GM18517 (cell line): Measurements from ENCODE around the gene KDM5A.
"Not testable (repeated sequence)": the region's sequence is repeated elsewhere in the genome, so short reads cannot be mapped to it uniquely, and the experiment has no call there.

Experiments
- ATAC-seq: cut with Tn5 transposase; IDR thresholded peaks from one replicate; pipeline ENCODE4 v1.9.1; 2021; ENCODE audit warnings: mild to moderate bottlenecking, moderate library complexity; ENCODE audit not compliant: unreplicated experiment

Gene KDM5A

DNA sequence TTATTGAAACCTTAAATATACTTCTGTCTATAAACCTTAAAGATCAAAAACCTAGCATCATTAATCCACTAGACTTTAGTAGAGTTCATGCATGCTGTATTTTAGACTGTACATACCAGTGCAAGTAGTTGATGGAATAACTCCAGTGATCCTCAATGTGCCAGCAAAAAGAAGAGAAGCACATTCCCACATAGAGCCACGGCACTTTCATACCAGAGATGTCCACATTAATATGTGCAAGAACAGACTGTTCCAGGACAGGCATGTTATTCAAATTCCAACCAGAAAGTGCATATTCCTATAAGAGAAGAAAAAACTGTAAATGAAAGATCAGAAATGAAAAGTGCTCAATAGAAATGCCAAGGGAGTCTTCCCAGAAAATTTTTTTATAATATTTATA, 55.0 kb downstream of the KDM5A start:
- ATAC-seq, result no peak

- no peak for ATAC-seq
Measured at GRCh38 chr12:332581-333205, 56.4 kb downstream of the KDM5A start.

- no peak for ATAC-seq
Measured at GRCh38 chr12:331287-331686, 57.8 kb downstream of the KDM5A start.

GRCh38 chr12:325906-326305, 63.2 kb downstream of the KDM5A start:
- no peak for ATAC-seq

GRCh38 chr12:323507-323906, 65.6 kb downstream of the KDM5A start:
- no peak for ATAC-seq

DNA sequence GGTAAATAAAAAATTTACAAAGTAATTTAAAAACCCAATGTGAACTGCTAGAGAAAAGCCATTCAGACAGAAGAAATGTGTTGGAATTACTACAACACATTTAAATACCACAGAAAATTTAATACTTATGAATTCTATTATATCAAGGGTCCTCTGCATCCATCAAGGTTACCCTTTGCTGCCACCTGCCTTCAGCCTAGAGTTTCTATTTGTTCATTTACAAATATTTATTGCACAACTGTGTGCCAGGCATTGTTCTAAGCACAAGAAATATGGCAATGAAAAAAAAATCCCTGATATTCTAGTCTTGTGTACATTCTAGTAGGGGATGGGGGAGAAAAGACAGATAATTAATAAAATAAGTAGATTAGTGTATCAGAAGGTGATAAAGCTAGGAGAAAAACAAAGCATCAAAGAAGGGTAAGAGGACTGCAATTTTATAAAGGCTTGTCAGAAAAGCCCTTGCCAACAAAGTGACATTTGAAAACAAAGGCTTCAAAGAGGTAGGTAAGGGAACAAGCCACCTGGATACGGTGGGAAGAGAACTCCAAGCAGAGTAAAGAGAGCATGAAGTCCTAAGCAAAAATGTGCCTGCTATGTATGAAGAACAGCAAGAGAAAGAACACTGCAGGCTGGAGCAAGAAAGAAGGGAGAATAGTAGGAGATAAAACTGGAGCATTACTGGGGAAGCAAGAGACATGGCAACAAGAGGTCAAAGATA, 67.4 kb downstream of the KDM5A start:
- no peak for ATAC-seq

GRCh38 chr12:318759-319515, 70.2 kb downstream of the KDM5A start:
- no peak for ATAC-seq

GRCh38 chr12:308511-308910, 80.6 kb downstream of the KDM5A start:
- no peak for ATAC-seq

DNA sequence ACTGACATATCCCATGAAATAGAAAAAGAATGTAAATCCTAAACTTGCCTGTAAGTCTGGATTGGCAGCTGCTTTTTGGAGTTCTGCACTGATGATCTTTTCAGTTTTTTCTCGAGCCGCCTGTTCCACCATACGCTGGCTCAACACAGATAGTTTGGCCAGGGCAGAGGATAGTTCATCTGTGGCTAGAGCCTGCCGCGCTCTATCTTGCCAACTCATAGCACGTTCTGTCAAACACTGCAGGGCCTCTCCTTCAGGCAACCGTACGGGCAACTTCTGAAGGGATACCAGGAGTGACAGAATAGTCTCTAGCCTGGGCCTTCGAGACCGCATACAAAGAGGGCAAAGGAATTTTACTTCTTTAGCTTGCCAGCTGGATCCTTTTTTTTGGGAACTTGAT, 81.7 kb downstream of the KDM5A start:
- ATAC-seq, result no peak

DNA sequence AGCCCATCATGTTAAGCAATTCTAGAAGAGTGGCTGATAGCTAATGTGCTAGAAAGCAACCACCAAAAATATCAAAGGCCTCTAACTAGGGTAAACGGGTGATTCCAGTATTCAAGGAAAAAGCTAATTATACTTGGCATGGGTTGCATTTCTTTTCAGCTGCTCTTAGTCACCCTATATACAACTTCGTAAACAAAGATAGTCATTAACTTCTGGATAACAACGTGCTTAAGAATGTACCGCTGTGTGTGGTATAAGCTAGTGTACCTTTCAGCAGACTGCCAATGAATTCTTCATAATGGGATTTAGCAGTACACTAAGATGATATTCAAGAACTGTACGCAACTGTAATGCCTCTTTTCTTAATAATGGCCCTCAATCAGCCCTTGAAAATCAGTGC, 84.3 kb downstream of the KDM5A start:
- no peak for ATAC-seq

GRCh38 chr12:302766-303165, 86.4 kb downstream of the KDM5A start:
- ATAC-seq, result not testable (repeated sequence)

GRCh38 chr12:300166-300565, 89.0 kb downstream of the KDM5A start:
- not testable (repeated sequence) for ATAC-seq

DNA sequence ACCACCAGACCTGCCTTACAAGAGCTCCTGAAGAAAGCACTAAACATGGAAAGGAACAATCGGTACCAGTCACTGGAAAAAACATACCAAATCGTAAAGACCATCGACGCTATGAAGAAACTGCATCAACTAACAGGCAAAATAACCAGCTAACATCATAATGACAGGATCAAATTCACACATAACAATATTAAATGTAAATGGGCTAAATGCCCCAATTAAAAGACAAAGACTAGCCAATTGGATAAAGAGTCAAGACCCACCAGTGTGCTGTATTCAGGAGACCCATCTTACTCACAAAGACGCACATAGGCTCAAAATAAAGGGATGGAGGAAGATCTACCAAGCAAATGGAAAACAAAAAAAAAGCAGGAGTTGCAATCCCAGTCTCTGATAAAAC, 89.6 kb downstream of the KDM5A start:
- not testable (repeated sequence) for ATAC-seq

- ATAC-seq, result not testable (repeated sequence)
Measured at GRCh38 chr12:298059-298458, 91.1 kb downstream of the KDM5A start.

- ATAC-seq, result no peak
Measured at GRCh38 chr12:295132-295531, 94.0 kb downstream of the KDM5A start.

DNA sequence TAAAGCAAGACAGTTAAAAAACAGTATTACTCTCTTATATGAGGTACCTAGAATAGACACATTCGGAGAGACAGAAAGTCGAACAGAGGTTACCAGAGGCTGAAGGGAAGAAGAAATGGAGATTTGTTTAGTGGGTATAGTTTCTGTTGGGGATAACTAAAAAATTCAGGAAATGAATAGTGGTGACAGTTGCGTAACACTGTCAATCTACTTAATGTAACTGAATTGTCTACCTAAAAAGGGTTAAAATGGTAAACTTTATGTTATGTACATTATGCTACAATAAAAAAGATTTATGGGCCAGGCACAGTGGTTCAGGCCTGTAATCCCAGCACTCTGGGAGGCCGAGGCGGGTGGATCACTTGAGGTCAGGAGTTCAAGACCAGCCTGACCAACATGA, 95.9 kb downstream of the KDM5A start:
- no peak for ATAC-seq

- ATAC-seq, result no peak
Measured at GRCh38 chr12:292186-292585, 96.9 kb downstream of the KDM5A start.

GRCh38 chr12:291153-291723, 97.9 kb downstream of the KDM5A start:
- no peak for ATAC-seq

GRCh38 chr12:288687-289086, 100.4 kb downstream of the KDM5A start:
- no peak for ATAC-seq

DNA sequence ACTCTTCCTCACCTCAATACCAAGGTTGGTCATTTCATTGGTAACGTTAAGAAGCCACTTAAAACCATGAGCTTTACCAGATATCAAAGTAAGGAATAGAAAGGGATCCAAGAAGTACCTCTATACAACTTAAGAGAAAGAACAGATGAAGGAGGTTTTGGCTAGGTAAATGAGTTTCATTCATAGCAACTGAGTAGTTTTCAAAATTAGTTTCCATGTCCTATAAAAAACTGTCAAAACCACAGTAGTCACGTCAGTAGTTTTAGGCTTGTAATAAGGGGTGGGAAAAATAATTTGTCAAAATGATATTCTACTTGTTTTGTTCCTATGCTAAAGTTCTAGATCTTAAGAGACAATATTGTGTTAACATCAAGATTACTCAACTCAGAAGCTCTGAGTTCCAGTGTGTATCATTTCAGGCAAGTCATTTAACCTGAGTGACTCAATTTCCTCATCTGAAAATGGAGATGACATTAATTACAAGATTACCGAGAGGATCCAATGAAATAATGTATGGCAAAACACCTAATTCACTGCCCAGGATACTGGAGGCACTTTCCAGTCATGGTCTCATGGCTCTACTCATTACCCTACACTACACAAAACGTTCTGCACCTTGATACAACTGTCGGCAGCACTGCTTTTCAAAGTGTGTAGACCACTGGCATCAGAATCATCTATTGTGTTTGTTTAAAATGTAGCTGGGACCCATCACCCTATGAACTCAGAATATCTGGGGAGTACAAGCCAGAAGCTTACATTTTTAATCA, 102.4 kb downstream of the KDM5A start:
- no peak for ATAC-seq

GRCh38 chr12:278046-278445, 111.1 kb downstream of the KDM5A start:
- no peak for ATAC-seq
